MCF 10A (cell line): Measurements from ENCODE around the gene SYNPR. TPM values are rescaled to one million over a fixed set of nuclear protein-coding genes. Genes with fewer than 3 reads are reported as not detected.

Source experiments
- BruUV-seq: library from RNA; stranded (reverse); fragments of 400-500 nt; replicated peaks from 2 replicates; lab custom pipeline; 2021; lab: Mats Ljungman, UMichigan
- CTCF ChIA-PET: fragments of 300-600 bp; sonication (Branson Sonifier 250); formaldehyde crosslinking; extraction: SDS; loops from one replicate; lab custom pipeline; 2021; ENCODE audit warnings: antibody characterized with exemption, inconsistent platforms; lab: Yijun Ruan, JAX
- POLR2A ChIA-PET: fragments of 300-600, 350-650 bp; sonication (Branson Sonifier 250); formaldehyde crosslinking; extraction: SDS; loops from one replicate; lab custom pipeline; 2020; ENCODE audit warnings: antibody characterized with exemption, inconsistent platforms; lab: Yijun Ruan, JAX
- DNase-seq: peaks from one replicate; pipeline ENCODE4 v3.0.0-alpha.2; 2018; ENCODE audit not compliant: unreplicated experiment
- H3K27ac Mint-ChIP-seq: one replicate; pipeline ENCODE4 v1.8.0; 2022; ENCODE audit warnings: mild to moderate bottlenecking, low read depth, mixed read lengths; ENCODE audit not compliant: unreplicated experiment
- H3K27me3 Mint-ChIP-seq: one replicate; pipeline ENCODE4 v1.8.0; 2022; ENCODE audit warnings: mixed read lengths; ENCODE audit not compliant: insufficient read depth, unreplicated experiment
- H3K36me3 Mint-ChIP-seq: one replicate; pipeline ENCODE4 v1.8.0; 2022; ENCODE audit warnings: mild to moderate bottlenecking, moderate library complexity, mixed read lengths; ENCODE audit not compliant: insufficient read depth, unreplicated experiment
- H3K4me1 Mint-ChIP-seq: one replicate; pipeline ENCODE4 v1.8.0; 2022; ENCODE audit warnings: mixed read lengths; ENCODE audit not compliant: insufficient read depth, unreplicated experiment
- H3K4me3 Mint-ChIP-seq: one replicate; pipeline ENCODE4 v1.8.0; 2022; ENCODE audit warnings: mild to moderate bottlenecking, moderate library complexity, mixed read lengths; ENCODE audit not compliant: unreplicated experiment
- H3K9me3 Mint-ChIP-seq: one replicate; pipeline ENCODE4 v1.8.0; 2022; ENCODE audit warnings: mixed read lengths; ENCODE audit not compliant: unreplicated experiment
- CTCF ChIP-seq: fragments of 200-600 bp; IDR thresholded peaks from one replicate; pipeline ENCODE4 v1.8.0; 2022; ENCODE audit warnings: antibody characterized with exemption, mild to moderate bottlenecking; ENCODE audit not compliant: unreplicated experiment
- intact Hi-C: fragments of 100-400 bp; cut with micrococcal nuclease; formaldehyde crosslinking; loops from 2 replicates; pipeline ENCODE4 v1.14.1; 2022
- total RNA-seq: library from RNA; stranded (reverse); gene quantifications from 2 replicates; pipeline ENCODE4 v1.2.3, GENCODE V29; 2022

SYNPR gene
- total RNA-seq, 1 experiment from 2014 or later, result not detected

DNA sequence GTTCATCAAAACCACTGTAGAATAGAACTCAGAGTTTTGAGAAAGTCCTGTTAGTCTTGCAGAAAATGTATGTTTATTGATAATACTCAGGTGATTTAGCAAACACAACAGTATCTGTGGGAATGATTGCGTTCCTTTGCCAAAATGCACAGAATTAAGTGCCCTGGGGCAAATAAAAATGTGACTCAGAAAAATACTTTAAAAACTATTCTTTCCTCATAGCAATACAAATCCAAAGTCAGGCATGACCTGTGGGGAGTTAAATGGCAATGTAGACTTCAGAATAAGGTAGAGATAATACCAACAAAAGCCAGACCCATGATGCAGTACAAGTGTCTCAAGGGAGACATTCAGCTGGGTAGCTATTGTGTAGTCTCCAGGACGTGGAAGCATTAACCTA is 302.0 kb downstream of the SYNPR start:
- POLR2A ChIA-PET, result no interaction called here
- H3K4me1 Mint-ChIP-seq, result no peaks in the 10 kb centered on the region

DNA sequence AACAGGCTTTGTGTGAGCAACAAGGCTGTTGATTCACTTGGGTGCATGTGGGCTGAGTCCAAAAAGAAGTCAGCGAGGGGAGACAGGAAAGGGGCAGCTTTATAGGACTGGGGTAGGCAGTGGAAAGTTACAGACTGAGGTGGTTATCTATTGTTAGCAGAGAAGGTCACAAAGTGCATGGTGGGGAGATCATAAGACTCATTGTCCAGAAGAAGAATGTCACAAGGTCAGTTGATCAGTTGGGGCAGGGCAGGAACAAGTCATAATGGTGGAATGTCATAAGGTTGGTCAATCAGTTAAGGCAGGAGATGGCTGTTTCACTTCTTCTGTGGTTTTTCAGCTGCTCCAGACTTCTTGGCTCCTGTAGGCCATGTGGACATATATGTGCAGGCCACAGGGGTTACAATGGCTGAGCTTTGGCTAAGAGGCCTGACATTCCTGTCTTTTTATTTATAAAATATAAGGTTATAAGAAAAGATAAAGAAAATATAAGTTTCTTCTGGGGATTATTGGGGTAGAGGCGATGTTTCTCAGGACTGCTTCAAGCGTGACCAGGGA is 304.9 kb downstream of the SYNPR start:
- Mint-ChIP-seq H3K36me3 (no peaks in the 10 kb centered on the region), H3K9me3 (no peaks in the 10 kb centered on the region), H3K4me1 (no peaks in the 10 kb centered on the region), H3K27me3 (peaks cover 29% of the 10 kb centered on the region), H3K4me3 (no peak overlapping the region), H3K27ac (no peak overlapping the region)
- no peak for TF ChIP-seq CTCF
- intact Hi-C loops, result no loop called here
- ChIA-PET POLR2A (interaction anchor here (0.6 to 0.8 kb wide), 3 partner anchors 28 to 234 kb away, joined by 3 to 4 read pairs (median 3); no protein-coding TSS in a partner anchor), CTCF (interaction anchor here (0.6 to 1.4 kb wide), 2 partner anchors 18 to 233 kb away, joined by 3 to 4 read pairs; no protein-coding TSS in a partner anchor)
- no peak for DNase-seq
- no TSS peak for BruUV-seq

More for the DNA sequence above, 302.0 kb downstream of the SYNPR start:
- intact Hi-C loops, result no loop called here
- no peaks in the 10 kb centered on the region for H3K36me3 Mint-ChIP-seq
- CTCF ChIA-PET, result no interaction called here
- H3K4me3 Mint-ChIP-seq, result no peak overlapping the region
- no peak overlapping the region for H3K27ac Mint-ChIP-seq
- H3K27me3 Mint-ChIP-seq, result peaks cover 29% of the 10 kb centered on the region
- no peaks in the 10 kb centered on the region for H3K9me3 Mint-ChIP-seq
- BruUV-seq, result no TSS peak
- no peak for TF ChIP-seq CTCF
- DNase-seq, result peak; percentile 4

DNA sequence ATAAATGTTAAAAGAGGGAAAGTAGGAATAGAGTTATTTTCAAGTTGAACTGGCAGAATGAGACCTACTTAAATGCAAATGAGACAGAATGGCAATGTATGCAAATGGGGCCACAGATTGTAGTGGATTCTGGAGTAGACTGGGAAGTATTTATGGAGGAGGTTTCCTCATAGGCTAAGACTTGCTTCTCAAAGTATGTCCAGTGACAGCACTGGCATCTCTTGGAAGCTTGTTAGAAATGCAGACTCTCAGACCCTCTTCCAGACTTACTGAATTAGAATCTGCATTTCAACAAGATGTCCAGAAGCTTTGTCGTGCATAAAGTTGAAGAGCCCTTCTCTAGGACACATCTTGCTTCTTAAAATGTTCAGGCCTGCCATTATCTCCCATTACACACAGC is 306.6 kb downstream of the SYNPR start:
- Mint-ChIP-seq H3K27ac (no peak overlapping the region), H3K4me3 (no peak overlapping the region), H3K27me3 (peaks cover 15% of the 10 kb centered on the region), H3K4me1 (no peaks in the 10 kb centered on the region), H3K9me3 (no peaks in the 10 kb centered on the region), H3K36me3 (no peaks in the 10 kb centered on the region)
- intact Hi-C loops, result no loop called here
- TF ChIP-seq CTCF, result no peak
- ChIA-PET CTCF (no interaction called here), POLR2A (no interaction called here)
- DNase-seq, result no peak
- no TSS peak for BruUV-seq

- BruUV-seq, result no TSS peak
- peaks cover 13% of the 10 kb centered on the region for H3K27me3 Mint-ChIP-seq
- no peak overlapping the region for H3K27ac Mint-ChIP-seq
- H3K4me3 Mint-ChIP-seq, result no peak overlapping the region
- H3K36me3 Mint-ChIP-seq, result no peaks in the 10 kb centered on the region
- ChIA-PET POLR2A (no interaction called here), CTCF (no interaction called here)
- no peaks in the 10 kb centered on the region for H3K9me3 Mint-ChIP-seq
- TF ChIP-seq CTCF, result no peak
- no peak for DNase-seq
- H3K4me1 Mint-ChIP-seq, result no peaks in the 10 kb centered on the region
- intact Hi-C loops, result no loop called here
Observed at GRCh38 chr3:63585927-63586326, 307.8 kb downstream of the SYNPR start.
